ENCODE results near the gene KRTAP24-1.

- no peak for TF ChIP-seq POLR2A (IDR thresholded peaks at IDR 0.05)
- no peak for TF ChIP-seq CTCF (IDR thresholded peaks at IDR 0.05)
Observed at GRCh38 chr21:30233228-30234020, 49.3 kb downstream of the KRTAP24-1 start.

Data from testis (tissue), 2 donors.